HG02571 (cell line): ENCODE results near the gene VEGFB.
A peak's percentile ranks its signal among the peaks of the same experiment; 100 is the strongest.

Source experiments
- ATAC-seq: cut with Tn5 transposase; IDR thresholded peaks from one replicate; pipeline ENCODE4 v1.9.1; 2021; ENCODE audit warnings: mild to moderate bottlenecking, moderate library complexity; ENCODE audit not compliant: unreplicated experiment

The VEGFB gene

DNA sequence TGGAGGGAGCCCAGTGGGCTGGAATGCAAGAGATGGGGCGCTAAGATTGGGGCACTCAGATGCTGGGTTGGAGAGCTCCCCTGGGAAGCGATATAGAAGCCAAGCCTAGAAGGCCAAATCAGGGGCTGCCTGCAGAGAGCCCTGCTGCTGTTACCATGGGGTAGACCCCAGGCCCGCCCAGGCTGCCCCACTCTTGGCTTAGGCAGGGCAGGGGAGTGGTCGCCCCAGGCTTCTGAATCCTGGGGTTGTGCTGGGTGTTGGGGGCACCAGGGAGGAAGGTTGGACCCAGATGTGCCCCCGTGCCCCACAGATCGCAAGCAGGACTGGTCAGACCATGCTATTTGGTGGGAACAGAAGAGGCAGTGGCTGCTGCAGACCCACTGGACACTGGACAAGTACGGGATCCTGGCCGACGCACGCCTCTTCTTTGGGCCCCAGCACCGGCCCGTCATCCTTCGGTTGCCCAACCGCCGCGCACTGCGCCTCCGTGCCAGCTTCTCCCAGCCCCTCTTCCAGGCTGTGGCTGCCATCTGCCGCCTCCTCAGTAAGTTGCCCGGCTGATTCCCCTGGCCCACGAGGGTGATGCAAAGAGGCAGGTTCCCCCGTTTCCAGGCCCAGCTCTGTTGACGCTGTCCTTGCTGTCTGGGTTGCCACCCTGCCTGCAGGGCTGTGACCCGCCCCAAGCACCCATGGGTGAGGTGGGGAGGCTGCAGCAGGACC, 23.9 kb upstream of the VEGFB start:
- ATAC-seq = no peak

DNA sequence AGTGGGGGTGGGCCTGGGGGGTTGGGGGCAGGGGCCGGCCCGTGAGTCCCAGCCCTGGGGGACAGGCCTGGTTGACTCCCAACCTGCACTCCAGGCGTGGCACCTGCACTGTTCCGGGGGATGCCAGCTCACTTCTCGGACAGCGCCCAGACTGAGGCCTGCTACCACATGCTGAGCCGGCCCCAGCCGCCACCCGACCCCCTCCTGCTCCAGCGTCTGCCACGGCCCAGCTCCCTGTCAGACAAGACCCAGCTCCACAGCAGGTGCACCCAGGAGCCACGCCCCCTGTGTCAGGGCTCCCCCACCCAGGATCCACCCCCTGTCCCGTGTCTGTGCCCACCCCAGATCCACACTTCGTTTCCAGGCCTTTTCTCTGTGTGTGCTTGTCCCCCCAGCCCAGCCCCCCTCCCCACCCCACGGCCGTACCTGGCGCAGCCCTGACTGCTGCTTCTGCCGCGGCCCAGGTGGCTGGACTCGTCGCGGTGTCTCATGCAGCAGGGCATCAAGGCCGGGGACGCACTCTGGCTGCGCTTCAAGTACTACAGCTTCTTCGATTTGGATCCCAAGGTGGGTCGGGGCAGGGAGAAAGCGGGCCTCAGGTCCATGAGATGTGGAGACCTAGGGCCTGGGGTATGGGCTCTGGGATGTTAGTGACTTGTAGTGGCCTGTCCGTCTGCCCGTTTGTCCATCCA, 23.1 kb upstream of the VEGFB start:
- ATAC-seq = no peak

DNA sequence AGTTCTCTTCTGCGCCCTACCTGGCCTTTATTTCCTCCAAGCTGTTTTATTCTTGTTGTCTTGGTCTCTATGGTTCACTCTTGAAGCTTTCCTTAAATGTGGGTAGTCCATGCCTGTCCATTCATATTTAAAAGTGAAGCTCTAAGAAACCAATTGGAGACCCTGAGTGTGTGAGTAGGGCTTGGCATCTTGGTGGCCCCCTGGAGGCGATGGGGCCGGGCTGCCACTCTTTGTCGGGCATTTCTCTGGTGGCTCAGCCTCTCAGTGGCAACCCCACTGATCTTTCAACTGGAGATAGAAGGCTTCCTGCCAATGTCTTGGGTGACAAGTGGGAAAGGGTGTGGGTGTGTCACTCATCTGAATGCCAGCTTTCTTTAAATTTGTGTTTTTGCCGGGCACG, 17.5 kb upstream of the VEGFB start:
- ATAC-seq = no peak

DNA sequence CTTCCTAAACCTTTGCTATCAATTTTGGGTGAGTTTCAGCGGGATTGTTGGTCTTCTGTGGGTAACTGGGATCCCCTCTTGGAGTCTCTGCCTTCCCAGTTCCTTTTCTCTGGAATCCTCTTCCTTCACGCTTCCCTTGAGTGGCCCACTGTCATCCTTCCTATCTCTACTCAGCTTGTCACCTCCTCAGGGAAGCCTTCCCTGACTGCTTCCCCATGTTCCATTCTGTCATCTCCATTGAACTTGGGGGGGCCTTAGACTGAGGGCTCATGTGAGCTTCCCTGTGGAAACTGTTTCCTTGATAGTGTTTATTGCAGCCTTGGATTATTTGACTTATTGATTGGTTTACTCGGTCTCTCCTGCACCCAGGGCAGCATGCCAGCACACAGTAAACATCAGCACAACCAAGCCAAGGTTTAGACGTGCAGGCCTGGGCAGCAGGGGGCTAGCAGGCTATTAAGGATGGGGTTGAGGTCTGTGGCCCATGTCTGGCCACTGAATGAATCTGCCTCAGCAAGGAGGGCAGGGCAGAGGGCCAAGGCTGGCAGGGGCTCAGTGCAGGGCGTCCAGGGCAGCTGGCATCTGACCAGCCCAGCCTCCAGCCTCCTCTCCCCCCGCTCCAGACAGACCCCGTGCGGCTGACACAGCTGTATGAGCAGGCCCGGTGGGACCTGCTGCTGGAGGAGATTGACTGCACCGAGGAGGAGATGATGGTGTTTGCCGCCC, 15.6 kb upstream of the VEGFB start:
- no peak for ATAC-seq

DNA sequence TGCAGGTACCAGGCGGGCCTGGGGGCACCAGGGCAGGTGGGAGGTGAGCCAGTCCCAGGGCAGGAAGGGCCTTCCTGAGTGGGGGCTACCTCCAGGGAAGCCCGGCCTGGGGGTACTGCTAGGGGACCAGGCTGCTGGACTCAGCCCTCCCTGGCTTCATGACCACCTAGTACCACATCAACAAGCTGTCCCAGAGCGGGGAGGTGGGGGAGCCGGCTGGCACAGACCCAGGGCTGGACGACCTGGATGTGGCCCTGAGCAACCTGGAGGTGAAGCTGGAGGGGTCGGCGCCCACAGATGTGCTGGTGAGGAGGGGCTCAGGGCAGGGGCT, 15.1 kb upstream of the VEGFB start:
- ATAC-seq = no peak

DNA sequence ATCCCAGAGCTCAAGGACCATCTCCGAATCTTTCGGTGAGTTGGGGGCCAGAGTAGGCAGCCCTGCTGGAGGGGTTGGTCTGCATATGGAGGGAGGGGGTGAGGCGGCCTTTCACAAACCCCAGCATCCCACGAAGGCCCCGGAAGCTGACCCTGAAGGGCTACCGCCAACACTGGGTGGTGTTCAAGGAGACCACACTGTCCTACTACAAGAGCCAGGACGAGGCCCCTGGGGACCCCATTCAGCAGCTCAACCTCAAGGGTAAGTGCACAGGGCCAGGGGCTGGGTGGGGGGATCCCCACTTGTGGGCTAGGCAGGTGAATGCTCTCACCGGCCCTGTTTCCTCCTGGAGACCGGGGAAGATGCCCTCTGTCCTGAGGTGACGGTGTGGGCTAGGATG, 14.6 kb upstream of the VEGFB start:
- ATAC-seq = no peak

DNA sequence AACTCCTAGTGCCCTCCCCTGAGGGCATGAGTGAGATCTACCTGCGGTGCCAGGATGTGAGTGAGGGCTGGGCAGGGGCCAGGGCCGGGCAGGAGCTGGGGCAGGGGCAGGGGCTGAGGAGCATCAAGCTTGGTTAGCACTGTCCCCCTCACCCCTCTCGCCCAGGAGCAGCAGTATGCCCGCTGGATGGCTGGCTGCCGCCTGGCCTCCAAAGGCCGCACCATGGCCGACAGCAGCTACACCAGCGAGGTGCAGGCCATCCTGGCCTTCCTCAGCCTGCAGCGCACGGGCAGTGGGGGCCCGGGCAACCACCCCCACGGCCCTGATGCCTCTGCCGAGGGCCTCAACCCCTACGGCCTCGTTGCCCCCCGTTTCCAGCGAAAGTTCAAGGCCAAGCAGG, 14.1 kb upstream of the VEGFB start:
- no peak for ATAC-seq

DNA sequence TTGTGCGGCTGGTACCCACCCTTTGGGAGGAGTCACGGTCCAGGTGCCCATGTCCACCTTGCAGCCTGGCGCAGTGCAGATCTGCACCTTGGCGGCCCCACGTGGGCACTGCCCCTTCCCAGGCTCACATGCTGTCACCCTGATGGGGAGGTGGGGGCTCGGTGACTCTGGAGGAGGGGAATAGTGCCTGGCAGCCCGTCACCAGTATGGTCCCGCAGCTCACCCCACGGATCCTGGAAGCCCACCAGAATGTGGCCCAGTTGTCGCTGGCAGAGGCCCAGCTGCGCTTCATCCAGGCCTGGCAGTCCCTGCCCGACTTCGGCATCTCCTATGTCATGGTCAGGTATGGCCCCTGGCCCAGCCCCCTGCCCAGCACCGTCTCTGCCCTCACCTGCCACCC, 13.6 kb upstream of the VEGFB start:
- ATAC-seq = no peak

DNA sequence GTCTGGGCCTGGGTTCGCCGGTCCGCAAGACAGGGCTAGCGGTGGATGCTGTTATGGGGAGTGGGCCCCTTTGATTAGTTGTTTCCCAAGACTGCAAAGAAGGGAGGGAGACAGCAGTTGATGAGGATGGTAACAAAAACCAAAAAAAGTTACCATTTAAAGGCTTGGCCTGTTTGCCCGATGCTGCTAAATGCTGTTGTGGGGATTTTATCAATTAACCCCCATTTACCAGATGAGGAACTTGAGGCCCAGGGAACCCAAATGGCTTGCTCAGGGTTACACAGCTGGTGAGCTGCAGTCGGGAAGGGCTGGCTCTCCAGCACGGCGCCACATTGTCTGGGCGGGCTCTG, 11.8 kb upstream of the VEGFB start:
- no peak for ATAC-seq

DNA sequence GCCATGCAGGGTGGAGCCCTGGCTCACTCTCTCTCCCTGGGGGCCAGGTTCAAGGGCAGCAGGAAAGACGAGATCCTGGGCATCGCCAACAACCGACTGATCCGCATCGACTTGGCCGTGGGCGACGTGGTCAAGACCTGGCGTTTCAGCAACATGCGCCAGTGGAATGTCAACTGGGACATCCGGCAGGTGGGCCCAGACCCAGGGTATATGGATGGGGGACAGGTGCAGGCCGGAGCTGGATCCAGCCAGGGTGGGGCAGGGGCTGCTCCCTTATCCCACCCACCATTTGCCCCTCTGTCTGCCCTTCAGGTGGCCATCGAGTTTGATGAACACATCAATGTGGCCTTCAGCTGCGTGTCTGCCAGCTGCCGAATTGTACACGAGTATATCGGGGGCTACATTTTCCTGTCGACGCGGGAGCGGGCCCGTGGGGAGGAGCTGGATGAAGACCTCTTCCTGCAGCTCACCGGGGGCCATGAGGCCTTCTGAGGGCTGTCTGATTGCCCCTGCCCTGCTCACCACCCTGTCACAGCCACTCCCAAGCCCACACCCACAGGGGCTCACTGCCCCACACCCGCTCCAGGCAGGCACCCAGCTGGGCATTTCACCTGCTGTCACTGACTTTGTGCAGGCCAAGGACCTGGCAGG, 11.3 kb upstream of the VEGFB start:
- ATAC-seq = no peak

DNA sequence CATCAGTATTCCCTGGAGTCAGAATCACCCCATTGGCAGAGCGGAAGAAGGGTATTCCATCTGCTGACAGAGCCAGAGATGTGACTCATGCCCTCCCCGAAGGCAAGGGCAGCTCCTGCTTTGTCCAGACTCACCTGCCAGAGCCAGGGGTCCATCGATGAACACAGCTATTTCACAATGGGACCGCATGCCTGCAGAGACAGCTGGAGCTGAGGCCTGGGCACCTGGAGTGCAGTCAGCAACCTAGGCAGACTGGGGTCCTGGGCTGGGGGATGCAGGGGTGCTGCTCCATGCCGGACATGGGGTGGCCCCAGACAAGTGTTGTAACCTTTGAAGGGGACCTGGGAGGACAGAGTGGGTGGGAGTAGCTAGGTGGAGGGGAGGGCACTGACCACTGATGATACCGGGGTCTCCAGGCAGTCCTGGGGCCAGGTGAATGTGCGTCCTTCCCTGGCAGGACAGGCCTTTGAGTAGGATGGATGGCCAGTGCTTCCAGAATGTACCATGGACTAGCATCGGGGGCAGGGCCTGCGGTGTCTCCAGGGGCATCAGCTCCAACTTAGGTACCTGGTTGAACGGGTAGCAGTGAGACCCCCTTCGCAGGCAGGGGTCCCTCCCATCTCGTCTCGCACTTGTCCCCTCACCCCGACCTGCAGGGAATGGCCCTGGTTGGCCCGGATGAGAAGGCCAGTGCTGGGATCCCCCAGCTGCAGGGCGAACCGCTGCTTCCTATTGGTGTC, 10.1 kb upstream of the VEGFB start:
- no peak for ATAC-seq

DNA sequence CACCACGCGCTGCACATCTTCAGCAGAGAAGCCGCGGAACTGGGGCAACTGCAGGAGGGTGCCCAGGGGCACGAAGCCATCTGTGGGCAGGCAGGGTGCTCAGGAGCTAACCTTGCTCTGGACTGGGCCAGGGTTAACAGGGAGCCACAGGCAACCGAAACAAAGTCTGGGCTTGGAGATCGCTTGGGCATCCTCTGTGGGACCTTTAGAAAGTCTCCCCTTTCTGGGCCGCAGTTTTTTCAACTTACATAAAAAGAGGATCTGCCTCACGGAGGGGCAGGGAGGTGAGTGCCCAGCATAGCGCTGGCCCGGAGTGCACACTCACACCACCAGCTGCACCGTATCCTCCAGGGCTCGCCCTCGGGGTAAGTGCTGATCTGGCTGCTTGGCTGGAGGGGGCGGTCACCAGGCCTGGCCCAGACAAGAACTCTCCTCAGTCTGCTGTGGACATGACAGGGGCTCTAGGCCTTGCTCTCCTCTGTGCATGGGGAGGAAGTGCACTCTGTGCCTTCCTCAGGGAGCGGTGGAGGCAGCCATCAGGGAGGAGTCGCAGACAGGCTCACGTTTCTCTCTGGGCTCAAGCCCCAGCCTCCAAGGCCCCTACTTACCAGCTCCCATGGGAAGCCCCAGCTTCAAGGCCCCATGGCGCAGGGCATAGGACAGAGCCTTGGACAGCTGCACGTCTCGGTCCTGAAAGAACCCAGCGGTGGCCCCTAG, 9.3 kb upstream of the VEGFB start:
- ATAC-seq = no peak

DNA sequence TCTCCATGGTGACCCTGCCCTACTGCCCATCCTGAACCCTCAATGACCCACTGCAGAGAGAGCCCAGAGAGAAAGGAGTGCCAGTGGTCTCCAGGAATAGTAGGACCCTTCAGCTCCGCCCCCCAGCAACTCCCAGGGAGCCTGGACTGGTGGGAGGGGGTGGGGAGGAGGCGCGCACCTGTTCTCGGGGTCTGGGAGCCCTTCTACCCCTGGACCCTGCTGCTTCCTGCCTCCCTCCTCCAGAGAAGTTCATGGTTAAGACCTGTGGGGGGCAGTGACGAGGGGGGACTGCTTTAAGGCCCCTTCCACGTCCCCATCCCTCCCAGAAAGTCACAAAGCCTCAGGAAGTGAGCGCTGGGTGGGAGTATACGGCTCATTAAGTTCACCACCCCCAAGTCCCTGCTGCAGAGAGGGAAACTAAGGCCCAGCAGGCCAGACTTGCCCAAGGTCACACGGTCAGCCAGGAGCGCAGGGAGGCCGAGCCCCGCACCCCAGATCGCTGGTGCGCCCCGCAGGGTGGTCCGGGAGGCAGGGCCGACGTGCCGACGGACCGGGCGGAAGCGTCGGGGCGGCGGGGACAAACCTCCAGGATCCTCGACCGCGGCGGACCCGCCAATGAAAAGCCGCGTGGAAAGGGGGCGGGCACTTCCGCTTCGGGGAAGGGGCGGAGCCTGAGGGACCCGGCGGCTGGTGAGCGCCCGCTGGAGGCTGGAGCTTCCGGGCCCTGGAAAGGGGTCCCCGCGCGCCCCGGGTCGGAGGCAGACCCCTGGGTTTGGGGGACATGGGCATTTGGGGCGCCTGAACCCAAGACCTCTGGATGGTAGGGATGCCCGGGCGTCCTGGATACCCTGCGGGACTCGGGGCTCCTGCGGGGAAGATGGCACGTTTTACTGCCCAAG, 8.5 kb upstream of the VEGFB start, which contains the start of the genes NUDT22 and TRPT1:
NUDT22 (plus strand) TSS at position 667 of the 899 bp plus-strand sequence. CDS start 379 bp downstream, outside the sequence.
TRPT1 (minus strand) TSS at position 579 of the 899 bp plus-strand sequence; CDS start at position 253, 326 bp downstream.
- peak; percentile 59 for ATAC-seq

DNA sequence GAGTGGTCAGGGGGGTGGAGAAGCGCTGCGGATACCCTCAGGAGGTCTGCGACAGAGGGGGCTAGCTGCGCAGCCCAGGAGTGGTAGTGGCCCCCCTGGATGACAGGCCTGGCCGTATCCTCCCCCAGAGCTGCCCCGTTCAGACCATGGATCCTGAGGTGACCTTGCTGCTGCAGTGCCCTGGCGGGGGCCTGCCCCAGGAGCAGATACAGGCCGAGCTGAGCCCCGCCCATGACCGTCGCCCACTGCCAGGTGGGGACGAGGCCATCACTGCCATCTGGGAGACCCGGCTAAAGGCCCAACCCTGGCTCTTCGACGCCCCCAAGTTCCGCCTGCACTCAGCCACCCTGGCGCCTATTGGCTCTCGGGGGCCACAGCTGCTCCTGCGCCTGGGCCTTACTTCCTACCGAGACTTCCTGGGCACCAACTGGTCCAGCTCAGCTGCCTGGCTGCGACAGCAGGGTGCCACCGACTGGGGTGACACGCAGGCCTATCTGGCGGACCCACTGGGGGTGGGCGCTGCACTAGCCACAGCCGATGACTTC, 7.8 kb upstream of the VEGFB start:
- peak; percentile 26 for ATAC-seq

DNA sequence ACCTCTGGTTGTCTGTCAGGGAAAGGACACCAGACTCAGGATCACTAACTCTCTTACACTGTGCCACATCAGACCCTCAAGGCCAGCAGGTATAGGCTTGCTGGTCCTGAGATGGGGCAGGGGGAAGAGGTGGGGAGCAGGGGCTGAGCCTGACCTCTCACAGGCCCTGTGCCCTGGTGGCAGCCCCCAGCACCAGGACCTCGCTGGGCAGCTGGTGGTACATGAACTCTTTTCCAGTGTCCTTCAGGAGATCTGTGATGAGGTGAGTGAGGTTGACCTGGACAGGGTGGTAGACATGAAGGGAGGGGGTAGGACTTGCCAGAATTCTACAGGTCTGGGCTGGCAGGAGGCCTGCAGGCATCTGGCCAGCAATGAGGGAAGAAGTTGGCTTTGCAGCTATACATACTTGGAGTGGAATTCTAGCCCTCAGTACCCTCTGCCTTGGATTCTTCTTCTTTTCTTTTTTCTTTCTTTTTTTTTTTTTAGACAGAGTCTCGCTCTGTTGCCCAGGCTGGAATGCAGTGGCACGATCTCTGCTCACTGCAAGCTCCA, 6.9 kb upstream of the VEGFB start:
- ATAC-seq = no peak

DNA sequence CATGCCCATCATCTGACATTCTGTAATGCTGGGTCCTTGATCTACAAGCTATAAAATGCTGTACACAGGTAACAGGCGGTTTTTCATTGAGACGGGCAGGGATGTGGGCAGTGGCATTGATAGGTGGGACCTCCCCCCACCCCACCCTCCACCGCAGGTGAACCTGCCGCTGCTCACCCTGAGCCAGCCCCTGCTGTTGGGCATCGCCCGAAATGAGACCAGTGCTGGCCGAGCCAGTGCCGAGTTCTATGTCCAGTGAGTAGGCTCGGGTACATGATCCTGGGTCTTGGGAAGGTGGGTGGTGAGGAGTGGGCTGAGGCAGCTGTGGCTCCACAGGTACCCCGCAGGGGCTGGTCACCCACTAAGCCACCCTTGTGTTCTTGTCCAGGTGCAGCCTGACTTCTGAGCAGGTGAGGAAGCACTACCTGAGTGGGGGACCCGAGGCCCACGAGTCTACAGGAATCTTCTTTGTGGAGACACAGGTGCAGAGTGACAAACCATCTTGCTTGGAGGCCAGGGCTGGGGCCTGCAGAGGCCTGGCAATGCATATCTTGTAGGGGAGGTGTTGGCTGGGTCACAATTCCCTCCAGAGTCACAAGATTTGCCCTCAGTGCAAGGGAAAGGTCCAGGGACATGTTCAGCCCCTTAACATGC, 5.2 kb upstream of the VEGFB start:
- ATAC-seq = no peak

DNA sequence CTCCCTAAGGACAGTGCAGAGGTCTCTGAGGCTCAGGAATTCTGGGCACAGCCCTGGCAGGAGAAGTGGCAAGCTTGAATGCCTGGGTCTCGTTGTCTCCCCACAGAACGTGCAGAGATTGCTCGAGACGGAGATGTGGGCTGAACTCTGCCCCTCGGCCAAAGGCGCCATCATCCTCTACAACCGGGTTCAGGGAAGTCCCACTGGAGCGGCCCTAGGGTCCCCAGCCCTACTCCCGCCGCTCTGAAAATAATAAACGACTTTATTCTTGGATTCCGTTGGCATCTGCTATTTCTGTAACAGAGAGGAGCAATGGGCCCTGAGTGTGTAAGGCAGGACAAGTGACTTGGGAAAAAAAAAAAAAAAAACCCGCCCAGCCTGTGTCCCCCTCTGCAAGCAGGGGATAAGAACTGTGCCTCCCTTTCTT, 4.6 kb upstream of the VEGFB start:
- ATAC-seq = no peak
